Fibroblast of lung (primary cell): ENCODE measurements around the gene UGT2B11. TPM values are rescaled to one million over a fixed set of nuclear protein-coding genes. Genes with fewer than 3 reads are reported as not detected.
"Not testable (repeated sequence)": the region's sequence is repeated elsewhere in the genome, so short reads cannot be mapped to it uniquely, and the experiment has no call there.

Source experiments
- DNase-seq, 2 donors: peaks; one replicate each; pipeline versions ENCODE4 v3.0.0 to v3.0.0-alpha.2; 2010; ENCODE audit warnings: low read depth in 2 of 2
- H2AFZ ChIP-seq: 2 replicates; pipeline ENCODE4 v1.5.1; 2012; ENCODE audit warnings: low read length, control low read depth, inconsistent platforms
- H3K27ac ChIP-seq: 2 replicates; pipeline ENCODE4 v1.5.1; 2011; ENCODE audit warnings: low read length, control low read depth; ENCODE audit not compliant: insufficient read depth
- H3K27me3 ChIP-seq: 2 replicates; pipeline ENCODE4 v1.5.1; 2011; ENCODE audit warnings: mild to moderate bottlenecking, low read length; ENCODE audit not compliant: control insufficient read depth, insufficient read depth
- H3K36me3 ChIP-seq: 2 replicates; pipeline ENCODE4 v1.5.1; 2011; ENCODE audit warnings: low read length; ENCODE audit not compliant: control insufficient read depth, insufficient read depth
- H3K4me1 ChIP-seq: 2 replicates; pipeline ENCODE4 v1.5.1; 2011; ENCODE audit warnings: low read length; ENCODE audit not compliant: control insufficient read depth, insufficient read depth; ENCODE audit errors: extremely low read depth
- H3K4me2 ChIP-seq: 2 replicates; pipeline ENCODE4 v1.5.1; 2011; ENCODE audit warnings: low read length, control low read depth; ENCODE audit not compliant: insufficient read depth; ENCODE audit errors: extremely low read depth
- H3K4me3 ChIP-seq, 4 experiments: fragments of 200-600 bp in 1 of 4; sonication (generic) in 1 of 4; replicated peaks in 1 of 4; 2 replicates each; pipeline ENCODE4 v1.5.1; 2011 to 2016; ENCODE audit warnings: low read length in 4 of 4, low read depth in 3 of 4, mild to moderate bottlenecking in 3 of 4, control low read depth in 2 of 4, inconsistent platforms in 1 of 4, mixed read lengths in 1 of 4; ENCODE audit not compliant: insufficient read depth in 1 of 4; ENCODE audit errors: control extremely low read depth in 1 of 4
- H3K79me2 ChIP-seq: 2 replicates; pipeline ENCODE4 v1.5.1; 2012; ENCODE audit warnings: mild to moderate bottlenecking, low read length, inconsistent platforms; ENCODE audit not compliant: control insufficient read depth, insufficient read depth
- H3K9ac ChIP-seq: 2 replicates; pipeline ENCODE4 v1.5.1; 2011; ENCODE audit warnings: mild to moderate bottlenecking, low read length, control low read depth; ENCODE audit not compliant: insufficient read depth
- H3K9me3 ChIP-seq: 2 replicates; pipeline ENCODE4 v1.5.1; 2012; ENCODE audit warnings: low read depth, low read length; ENCODE audit not compliant: control insufficient read depth, insufficient read depth
- H4K20me1 ChIP-seq: 2 replicates; pipeline ENCODE4 v1.5.1; 2011; ENCODE audit warnings: low read length; ENCODE audit not compliant: control insufficient read depth, insufficient read depth; ENCODE audit errors: extremely low read depth
- EZH2 ChIP-seq: IDR thresholded peaks from 2 replicates; pipeline ENCODE4 v1.5.1; 2012; ENCODE audit warnings: low read length, control low read depth, mild to moderate bottlenecking; ENCODE audit errors: missing control alignments
- polyA plus RNA-seq, 2 donors: library from polyadenylated mRNA; depleted of rRNA in 1 of 2; stranded (reverse) in 1 of 2; unstranded in 1 of 2; fragments of >200 nt; gene quantifications; 2 replicates each; pipeline ENCODE4 v1.2.1, GENCODE V29; 2011 to 2012; ENCODE audit warnings: missing spikeins in 1 of 2
- total RNA-seq: library from RNA; depleted of rRNA; stranded (reverse); fragments of >200 nt; gene quantifications from 2 replicates; pipeline ENCODE4 v1.2.1, GENCODE V29; 2014
- TF ChIP-seq, protein P1 (sequence below), 2 donors: IDR thresholded peaks in 1 of 2; conservative IDR thresholded peaks in 1 of 2; 1 replicate in 1 of 2; 2 replicates in 1 of 2; pipeline ENCODE4 v1.5.1; 2011 to 2012; ENCODE audit warnings: low read length in 2 of 2, control low read depth in 1 of 2, inconsistent platforms in 1 of 2, low read depth in 1 of 2, mild to moderate bottlenecking in 1 of 2

UGT2B11 gene
- total and polyA plus RNA-seq, 2 donors (not counting 1 experiment from before 2014, with no cell fraction given): not detected

DNA sequence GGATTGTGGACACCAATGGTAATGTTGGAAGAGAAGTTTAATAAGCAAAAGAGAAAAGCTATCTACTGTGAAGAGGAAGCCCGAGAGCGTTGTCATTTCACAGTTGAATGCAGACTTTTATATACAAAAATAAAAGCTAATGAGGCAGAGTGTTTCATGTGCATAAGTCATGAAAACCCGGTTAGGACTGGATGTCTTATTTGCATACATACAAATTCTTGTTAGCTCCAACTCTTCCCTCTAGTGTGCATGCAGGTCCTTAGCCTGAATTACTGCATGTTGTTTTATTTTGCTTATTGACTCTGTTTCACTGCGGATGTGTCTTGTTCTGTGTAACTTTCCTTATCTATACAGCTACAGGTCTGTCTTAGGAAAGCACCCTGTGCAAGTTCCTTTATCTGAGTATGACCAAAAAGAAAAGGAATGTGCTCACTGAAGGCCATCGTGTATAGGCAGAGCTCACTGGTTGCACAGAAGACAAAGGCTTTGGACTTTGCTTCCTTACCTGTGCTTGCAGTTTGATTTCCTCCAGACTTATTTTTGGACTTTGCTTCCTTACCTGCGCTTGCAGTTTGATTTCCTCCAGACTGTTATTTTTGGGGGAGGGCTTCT, 25.1 kb upstream of the UGT2B11 start:
- H3K9me3 ChIP-seq: no peaks in the 10 kb centered on the region
- H3K4me3 ChIP-seq: no peak overlapping the region
- H2AFZ ChIP-seq: no peak overlapping the region
- no peak overlapping the region for H3K4me2 ChIP-seq
- no peaks in the 10 kb centered on the region for H3K36me3 ChIP-seq
- H4K20me1 ChIP-seq: no peaks in the 10 kb centered on the region
- TF ChIP-seq, protein P1, sequence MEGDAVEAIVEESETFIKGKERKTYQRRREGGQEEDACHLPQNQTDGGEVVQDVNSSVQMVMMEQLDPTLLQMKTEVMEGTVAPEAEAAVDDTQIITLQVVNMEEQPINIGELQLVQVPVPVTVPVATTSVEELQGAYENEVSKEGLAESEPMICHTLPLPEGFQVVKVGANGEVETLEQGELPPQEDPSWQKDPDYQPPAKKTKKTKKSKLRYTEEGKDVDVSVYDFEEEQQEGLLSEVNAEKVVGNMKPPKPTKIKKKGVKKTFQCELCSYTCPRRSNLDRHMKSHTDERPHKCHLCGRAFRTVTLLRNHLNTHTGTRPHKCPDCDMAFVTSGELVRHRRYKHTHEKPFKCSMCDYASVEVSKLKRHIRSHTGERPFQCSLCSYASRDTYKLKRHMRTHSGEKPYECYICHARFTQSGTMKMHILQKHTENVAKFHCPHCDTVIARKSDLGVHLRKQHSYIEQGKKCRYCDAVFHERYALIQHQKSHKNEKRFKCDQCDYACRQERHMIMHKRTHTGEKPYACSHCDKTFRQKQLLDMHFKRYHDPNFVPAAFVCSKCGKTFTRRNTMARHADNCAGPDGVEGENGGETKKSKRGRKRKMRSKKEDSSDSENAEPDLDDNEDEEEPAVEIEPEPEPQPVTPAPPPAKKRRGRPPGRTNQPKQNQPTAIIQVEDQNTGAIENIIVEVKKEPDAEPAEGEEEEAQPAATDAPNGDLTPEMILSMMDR (conservative IDR thresholded peaks at IDR 0.05 in 1 of 2, IDR thresholded peaks at IDR 0.05 in 1 of 2; ENCODE audit: low read depth in 1 of 2, low read length in 2 of 2): no peak
- TF ChIP-seq EZH2: no peak
- no peaks in the 10 kb centered on the region for H3K79me2 ChIP-seq
- H3K9ac ChIP-seq: no peak overlapping the region
- H3K27me3 ChIP-seq: no peaks in the 10 kb centered on the region
- no peaks in the 10 kb centered on the region for H3K4me1 ChIP-seq
- no peak for DNase-seq
- H3K27ac ChIP-seq: no peak overlapping the region

DNA sequence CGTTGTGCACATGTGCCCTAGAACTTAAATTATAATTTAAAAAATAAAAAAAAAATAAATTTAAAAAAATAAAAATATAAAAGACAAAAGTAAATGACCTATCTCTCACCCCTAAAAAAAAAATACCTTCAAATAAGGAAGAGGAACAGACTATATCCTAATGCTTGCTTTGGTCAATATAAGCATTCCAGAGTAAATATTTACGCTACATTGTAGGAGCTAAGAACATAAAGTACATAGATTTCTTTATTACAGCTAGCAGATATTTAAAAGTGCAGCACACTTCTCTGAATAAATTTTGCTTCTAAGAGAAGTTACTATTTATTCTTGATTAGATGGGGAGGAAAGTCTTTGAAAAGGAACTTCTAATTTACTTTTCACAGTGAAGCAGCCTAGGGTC, 24.5 kb upstream of the UGT2B11 start:
- TF ChIP-seq, protein P1 (conservative IDR thresholded peaks at IDR 0.05 in 1 of 2, IDR thresholded peaks at IDR 0.05 in 1 of 2; ENCODE audit: low read depth in 1 of 2, low read length in 2 of 2): no peak
- TF ChIP-seq EZH2: no peak
- no peak overlapping the region for H3K9ac ChIP-seq
- no peaks in the 10 kb centered on the region for H4K20me1 ChIP-seq
- H2AFZ ChIP-seq: no peak overlapping the region
- H3K9me3 ChIP-seq: no peaks in the 10 kb centered on the region
- no peaks in the 10 kb centered on the region for H3K79me2 ChIP-seq
- no peaks in the 10 kb centered on the region for H3K36me3 ChIP-seq
- no peak for DNase-seq
- no peaks in the 10 kb centered on the region for H3K4me1 ChIP-seq
- H3K4me3 ChIP-seq: no peak overlapping the region
- H3K27ac ChIP-seq: no peak overlapping the region
- no peak overlapping the region for H3K4me2 ChIP-seq
- no peaks in the 10 kb centered on the region for H3K27me3 ChIP-seq

DNA sequence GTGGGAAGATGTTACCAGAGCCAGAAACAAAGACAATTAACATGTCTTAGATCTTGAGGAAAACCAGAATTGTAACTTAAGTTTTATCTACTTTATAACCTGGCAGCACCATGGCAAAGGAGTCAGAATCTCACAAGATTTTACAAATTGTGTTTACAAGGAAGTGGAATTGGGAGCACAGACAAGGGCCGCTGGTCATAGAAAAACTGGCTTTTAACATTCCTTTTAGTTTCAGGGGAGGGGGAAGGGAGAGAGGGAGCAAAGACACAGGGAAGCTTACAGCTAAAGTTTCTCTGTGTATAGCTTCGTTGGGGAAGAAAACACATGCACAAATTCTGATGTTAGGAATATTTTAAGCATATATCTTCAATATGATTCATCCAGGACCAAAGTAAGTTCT, 10.3 kb upstream of the UGT2B11 start:
- no peak overlapping the region for H3K9ac ChIP-seq
- H3K4me1 ChIP-seq: no peaks in the 10 kb centered on the region
- no peak overlapping the region for H3K27ac ChIP-seq
- no peaks in the 10 kb centered on the region for H3K36me3 ChIP-seq
- no peak for DNase-seq
- H3K79me2 ChIP-seq: no peaks in the 10 kb centered on the region
- H3K4me3 ChIP-seq: no peak overlapping the region
- H2AFZ ChIP-seq: no peak overlapping the region
- no peaks in the 10 kb centered on the region for H4K20me1 ChIP-seq
- no peaks in the 10 kb centered on the region for H3K9me3 ChIP-seq
- no peaks in the 10 kb centered on the region for H3K27me3 ChIP-seq
- TF ChIP-seq, protein P1 (conservative IDR thresholded peaks at IDR 0.05 in 1 of 2, IDR thresholded peaks at IDR 0.05 in 1 of 2; ENCODE audit: low read depth in 1 of 2, low read length in 2 of 2): no peak
- no peak for TF ChIP-seq EZH2
- no peak overlapping the region for H3K4me2 ChIP-seq

DNA sequence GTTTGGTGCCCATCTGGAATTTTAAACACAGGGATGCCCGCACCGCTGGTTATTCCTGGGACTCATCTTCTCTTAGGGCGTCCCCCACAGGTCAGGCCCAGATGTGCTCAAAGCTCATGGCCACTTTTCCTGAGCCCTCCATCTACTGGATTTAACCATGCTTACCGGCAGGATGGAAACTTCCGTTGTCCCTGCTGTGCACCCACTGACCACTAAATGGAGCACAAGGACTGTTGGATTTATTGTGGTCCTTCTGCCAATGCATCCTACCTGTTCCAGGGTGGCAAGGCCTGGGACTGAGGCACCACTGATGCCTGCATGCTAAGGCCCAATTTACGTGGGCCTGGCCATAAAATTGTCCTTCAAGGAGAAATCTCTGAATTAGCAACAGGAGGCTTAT, 8.7 kb upstream of the UGT2B11 start:
- not testable (repeated sequence) for H4K20me1 ChIP-seq, H3K36me3 ChIP-seq, H3K79me2 ChIP-seq, H3K27me3 ChIP-seq, H3K27ac ChIP-seq, H3K4me1 ChIP-seq, H2AFZ ChIP-seq, H3K9me3 ChIP-seq, H3K9ac ChIP-seq, H3K4me3 ChIP-seq, DNase-seq, H3K4me2 ChIP-seq

DNA sequence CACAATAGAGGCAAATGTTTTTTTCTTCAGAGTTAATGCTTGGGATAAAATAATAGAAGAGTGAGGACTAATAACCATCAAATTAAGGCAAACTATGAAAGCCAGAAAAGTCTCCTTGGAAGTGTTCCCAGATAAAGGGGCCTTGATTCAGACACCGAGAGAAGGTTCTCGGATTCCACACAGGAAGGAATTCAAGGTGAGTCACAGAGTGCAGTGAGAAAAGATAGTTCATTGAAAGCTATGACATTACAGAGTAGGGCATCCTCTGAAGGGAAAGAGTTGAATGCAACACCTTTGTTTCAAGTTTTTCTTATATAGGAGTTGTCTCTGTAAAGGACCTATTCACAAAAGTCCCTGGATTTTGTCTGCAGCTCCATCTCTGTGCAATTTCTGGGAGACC, 3.9 kb upstream of the UGT2B11 start:
- not testable (repeated sequence) for H3K9me3 ChIP-seq, H4K20me1 ChIP-seq, H2AFZ ChIP-seq, H3K4me1 ChIP-seq, DNase-seq, H3K4me2 ChIP-seq, H3K27ac ChIP-seq, H3K4me3 ChIP-seq, H3K36me3 ChIP-seq, H3K9ac ChIP-seq, H3K79me2 ChIP-seq, H3K27me3 ChIP-seq
